ENCODE measurements around the gene PPP1R12C.

PPP1R12C gene

DNA sequence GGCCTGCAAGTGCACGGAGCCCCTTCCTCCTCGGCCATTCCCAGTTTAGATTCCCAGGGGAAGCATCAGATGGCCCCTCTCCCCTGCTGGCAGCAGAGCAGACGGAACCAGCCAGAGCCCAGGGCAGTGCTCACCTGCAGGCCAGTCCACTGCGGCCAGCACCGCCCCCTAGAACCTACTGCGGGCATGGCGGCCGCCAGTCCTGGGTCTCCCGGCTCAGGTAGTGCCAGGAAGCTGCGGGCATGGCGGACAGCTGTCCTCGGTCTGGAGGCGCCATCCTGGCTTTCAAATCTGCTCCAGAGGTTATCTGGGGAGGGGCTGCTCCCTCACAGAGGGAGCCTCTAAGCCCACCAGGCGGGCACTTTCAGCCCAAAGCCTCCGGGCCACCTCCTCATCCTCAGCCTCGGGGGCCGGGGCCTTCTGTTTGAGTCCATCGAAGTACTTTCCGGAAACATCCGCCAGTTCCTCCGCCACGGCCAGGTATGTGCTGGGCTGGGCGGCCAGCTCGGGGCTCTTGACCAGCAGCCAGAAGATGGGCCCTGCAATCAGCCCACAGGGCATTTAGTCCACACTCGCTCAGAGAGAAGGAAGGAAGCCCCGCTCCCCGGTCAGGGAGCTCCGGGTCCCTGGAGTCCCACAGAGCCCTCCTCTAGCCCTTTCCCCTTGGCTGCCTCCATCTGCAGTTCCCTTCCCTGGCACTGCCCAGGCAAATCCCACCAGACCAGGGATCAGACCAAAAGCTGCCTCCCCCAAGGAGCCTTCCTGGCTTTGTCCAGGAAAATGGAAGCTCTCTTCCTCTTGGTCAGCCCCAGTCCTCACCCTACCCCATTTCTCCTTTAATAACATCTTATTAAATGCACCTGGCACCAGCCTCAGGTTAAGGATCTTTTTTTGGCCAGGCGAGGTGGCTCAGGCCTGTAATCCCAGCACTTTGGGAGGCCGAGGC lies 72.4 kb downstream of the PPP1R12C start:
- DNase-seq (ENCODE audit: low read depth) = no peak

DNA sequence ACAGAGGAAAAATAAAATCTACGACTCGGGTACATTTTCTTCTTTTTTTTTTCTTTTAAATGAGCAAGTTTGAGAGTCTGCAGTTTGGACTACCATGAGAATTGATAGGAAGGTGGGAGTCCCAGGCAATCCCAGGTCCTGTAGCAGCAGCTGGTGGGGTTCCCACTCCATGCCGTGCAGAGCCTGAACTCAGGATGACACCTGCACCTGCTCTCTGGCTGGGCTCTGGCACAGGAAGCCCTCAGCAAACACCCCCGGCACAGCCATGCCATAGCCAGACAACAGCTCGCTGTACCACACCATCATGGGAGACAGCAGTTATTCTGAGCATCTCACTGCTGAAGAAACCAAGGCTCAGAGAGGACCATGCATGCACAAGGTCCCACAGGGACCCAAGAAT lies 73.2 kb downstream of the PPP1R12C start:
- no peak for DNase-seq (ENCODE audit: low read depth)

DNA sequence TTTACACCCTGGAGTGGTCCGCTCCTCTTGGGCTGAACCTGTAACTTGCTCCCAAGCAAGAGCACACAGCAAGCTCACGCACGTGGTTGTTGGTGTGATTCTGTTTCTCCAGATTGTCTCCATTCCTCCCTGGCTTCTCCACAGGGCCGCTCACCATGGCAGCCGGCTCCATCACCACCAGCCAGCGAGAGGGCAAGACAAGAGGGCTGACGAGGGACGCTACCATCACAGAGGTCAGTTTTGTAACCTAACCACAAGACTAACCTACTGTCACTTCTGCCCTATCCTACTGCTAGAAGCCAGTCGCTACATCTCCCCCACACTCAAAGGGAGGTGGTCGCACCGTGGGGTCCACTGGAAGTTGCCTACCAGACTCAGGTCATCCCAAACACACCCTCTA lies 74.7 kb downstream of the PPP1R12C start:
- no peak for DNase-seq (ENCODE audit: low read depth)

DNA sequence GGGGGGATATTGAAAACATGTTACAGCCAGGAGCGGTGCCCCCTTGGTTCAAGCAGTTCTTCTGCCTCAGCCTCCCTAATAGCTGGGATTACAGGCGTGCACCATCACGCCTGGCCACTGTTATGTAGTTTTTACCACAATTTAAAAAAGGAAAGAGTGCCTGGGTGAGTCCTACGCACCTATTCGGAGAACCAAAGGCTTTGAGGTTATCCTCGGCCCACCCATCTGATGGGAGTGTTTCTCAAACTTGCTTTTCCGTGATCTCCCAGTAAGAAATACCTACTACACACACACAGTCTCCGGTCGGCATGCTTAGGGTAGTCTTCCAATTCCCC lies 75.1 kb downstream of the PPP1R12C start:
- DNase-seq (ENCODE audit: low read depth) = no peak

DNA sequence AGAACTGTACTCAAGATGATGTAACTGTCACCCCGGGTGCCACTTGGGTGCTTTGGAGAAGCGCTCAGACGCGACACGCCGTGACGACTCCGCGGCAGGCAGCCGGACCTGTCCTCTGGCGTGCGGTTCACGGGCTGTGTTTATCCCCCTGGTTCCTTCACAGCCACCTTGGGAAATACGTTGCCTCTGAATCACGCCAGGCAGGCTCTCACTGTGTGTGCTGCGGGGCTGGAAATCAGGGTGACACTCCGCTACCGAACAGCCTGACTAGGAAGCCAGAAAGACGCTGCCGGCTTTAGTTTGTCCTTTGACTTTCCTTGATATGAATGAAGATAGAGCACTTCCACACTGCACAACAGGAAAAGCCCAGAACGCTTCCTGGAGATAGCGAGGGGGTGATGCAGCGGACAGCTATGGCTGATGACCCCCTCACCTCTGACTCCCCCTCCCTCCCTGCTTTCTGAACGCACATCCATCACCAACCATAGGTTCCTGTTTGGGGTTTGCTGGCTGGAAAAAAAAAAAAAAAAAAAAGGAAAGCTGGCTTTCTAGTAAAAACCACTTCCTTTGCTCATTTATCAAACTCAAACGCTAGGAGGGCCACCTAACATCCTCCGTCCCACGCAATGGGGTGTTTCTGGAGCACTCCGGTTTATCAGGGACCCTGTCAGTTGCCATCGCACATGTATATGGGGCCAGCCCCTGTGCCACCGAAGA lies 75.7 kb downstream of the PPP1R12C start:
- DNase-seq (ENCODE audit: low read depth) = no peak

DNA sequence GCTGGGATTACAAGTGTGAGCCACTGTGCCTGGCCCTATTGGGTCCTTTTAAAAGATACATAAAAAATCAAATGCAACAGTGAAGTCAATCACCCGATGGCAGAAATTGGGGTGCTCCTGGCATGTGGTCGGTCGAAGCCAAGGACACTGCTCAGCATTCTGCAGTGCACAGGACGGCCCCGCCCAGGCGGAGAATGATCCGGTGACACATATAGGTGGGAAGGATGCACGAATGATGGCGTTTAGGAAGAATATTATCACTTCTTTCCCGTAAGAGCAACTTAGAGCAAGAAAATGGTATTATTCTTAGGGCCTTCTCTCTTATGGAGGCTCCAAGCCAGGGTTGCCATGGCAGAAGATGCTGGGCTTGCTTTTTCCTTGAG lies 76.2 kb downstream of the PPP1R12C start:
- no peak for DNase-seq (ENCODE audit: low read depth)

Data from stimulated activated CD8-positive, alpha-beta memory T cell treated with anti-CD3 and anti-CD28 coated beads, Interleukin-15, amount 100 ng/mL, for 24 hours (primary cell).